ENCODE data around the gene MYOCD.

Gene MYOCD

DNA sequence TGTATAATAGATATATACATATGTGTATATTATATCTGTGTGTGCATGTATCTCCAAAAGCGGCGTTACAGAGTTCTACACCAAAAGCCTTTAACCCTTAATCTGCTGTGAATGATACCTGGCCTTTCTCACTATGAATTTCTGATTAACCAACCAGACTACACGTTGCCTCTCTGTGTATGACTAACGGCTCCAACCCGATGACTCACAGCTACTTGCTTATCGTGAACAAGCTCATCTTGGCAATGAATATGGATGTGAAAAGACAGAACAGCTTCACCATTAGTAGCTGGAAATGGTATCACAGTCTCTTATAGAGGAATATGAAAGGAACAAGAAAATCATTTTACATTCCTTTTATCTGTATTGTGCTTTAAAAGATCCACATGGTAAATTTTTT lies 99.9 kb downstream of the MYOCD start:
- H3K4me3 ChIP-seq (ENCODE audit: low read depth, low read length), result no peak overlapping the region
- TF ChIP-seq, protein P1, sequence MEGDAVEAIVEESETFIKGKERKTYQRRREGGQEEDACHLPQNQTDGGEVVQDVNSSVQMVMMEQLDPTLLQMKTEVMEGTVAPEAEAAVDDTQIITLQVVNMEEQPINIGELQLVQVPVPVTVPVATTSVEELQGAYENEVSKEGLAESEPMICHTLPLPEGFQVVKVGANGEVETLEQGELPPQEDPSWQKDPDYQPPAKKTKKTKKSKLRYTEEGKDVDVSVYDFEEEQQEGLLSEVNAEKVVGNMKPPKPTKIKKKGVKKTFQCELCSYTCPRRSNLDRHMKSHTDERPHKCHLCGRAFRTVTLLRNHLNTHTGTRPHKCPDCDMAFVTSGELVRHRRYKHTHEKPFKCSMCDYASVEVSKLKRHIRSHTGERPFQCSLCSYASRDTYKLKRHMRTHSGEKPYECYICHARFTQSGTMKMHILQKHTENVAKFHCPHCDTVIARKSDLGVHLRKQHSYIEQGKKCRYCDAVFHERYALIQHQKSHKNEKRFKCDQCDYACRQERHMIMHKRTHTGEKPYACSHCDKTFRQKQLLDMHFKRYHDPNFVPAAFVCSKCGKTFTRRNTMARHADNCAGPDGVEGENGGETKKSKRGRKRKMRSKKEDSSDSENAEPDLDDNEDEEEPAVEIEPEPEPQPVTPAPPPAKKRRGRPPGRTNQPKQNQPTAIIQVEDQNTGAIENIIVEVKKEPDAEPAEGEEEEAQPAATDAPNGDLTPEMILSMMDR (IDR thresholded peaks at IDR 0.05; ENCODE audit: low read depth, low read length), result no peak
- in situ Hi-C loops (cut with HindIII; ENCODE audit: low sequenced_read_pairs), result no loop called here
- DNase-seq (ENCODE audit: low read depth, low spot score), result peak; percentile 72

DNA sequence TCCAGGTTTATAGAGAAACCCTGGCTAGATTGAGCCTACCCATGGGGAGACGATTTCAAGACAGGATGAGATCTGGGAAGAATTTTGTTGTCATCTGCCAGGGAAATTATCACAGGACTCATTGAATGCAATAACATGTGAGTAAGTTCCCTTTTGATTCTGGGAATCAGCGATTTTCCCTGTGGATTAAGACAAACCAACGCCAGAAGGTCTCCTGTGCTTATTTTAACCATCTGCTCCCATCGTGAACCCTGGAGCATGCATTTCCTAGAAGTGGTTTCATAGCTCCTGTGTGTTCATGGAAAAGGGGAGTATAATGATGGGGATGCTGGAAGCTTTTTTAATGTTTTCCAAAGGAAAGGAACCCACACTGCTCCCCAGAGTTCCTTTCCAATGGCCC lies 102.6 kb downstream of the MYOCD start:
- H3K4me3 ChIP-seq (ENCODE audit: low read depth, low read length), result no peak overlapping the region
- TF ChIP-seq, protein P1 (IDR thresholded peaks at IDR 0.05; ENCODE audit: low read depth, low read length), result no peak
- DNase-seq (ENCODE audit: low read depth, low spot score), result no peak
- in situ Hi-C loops (cut with HindIII; ENCODE audit: low sequenced_read_pairs), result no loop called here

DNA sequence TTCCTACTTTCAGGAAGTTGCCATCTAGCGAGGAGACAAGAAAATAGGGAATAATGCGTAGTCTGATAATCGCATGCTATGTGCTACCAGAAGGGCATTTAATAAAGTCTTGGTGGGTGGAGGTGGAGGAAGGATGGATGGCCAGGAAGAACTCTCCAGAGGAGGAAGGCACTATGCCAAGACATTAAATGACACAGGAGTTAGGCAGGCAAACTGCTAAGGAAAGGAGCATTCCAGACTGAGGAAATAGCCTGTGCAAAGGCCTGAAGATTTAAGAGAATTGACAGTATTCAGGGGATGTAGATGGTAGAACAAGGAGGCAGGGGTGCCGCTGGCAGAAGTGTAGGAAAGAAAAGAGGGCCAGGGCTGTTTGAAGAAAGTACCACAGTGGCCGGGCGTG lies 104.3 kb downstream of the MYOCD start:
- H3K4me3 ChIP-seq (ENCODE audit: low read depth, low read length), result no peak overlapping the region
- no peak for DNase-seq (ENCODE audit: low read depth, low spot score)
- in situ Hi-C loops (cut with HindIII; ENCODE audit: low sequenced_read_pairs), result no loop called here
- TF ChIP-seq, protein P1 (IDR thresholded peaks at IDR 0.05; ENCODE audit: low read depth, low read length), result no peak

DNA sequence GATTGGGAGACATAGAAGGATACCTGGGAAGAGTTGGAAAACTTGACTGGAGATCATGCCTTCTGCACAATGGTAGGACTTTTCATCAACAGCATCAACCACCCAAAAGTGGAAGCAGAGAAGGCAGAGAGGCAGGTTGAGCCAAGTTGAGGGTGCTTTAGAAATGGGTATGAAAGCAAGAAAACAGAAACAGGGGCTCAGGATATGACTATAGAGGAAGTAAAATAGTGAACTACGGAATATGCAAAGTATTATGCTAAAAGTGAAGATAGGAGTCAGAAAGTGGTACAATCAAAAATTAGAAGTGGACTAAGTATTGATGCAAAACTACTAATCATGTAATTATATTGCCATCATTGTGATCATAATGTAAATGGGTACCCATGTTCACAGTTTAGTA lies 107.5 kb downstream of the MYOCD start:
- DNase-seq (ENCODE audit: low read depth, low spot score), result no peak
- TF ChIP-seq, protein P1 (IDR thresholded peaks at IDR 0.05; ENCODE audit: low read depth, low read length), result no peak
- H3K4me3 ChIP-seq (ENCODE audit: low read depth, low read length), result no peak overlapping the region
- in situ Hi-C loops (cut with HindIII; ENCODE audit: low sequenced_read_pairs), result no loop called here

DNA sequence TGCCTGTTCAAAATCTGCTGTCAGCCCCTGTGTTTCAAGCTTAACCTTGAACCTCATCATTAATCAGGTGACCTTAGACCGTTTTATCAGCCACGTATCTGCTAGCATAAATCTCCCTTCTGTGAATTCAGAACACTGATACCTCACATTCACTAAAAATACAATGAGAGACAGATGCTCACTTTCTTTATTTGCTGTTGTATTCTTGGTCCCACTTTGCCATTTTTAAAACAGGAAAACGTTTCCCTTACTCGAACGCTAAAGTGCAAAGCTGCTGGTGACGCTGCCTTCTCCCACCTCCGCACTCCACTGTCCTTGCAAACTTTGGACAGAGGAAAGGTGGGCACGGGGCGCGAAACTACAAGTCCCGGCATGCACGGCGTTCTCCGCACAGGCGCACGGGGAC lies 123.4 kb downstream of the MYOCD start:
- DNase-seq (ENCODE audit: low read depth, low spot score), result no peak
- peak overlapping the region; percentile 40 for H3K4me3 ChIP-seq (ENCODE audit: low read depth, low read length)
- in situ Hi-C loops (cut with HindIII; ENCODE audit: low sequenced_read_pairs), result no loop called here
- TF ChIP-seq, protein P1 (IDR thresholded peaks at IDR 0.05; ENCODE audit: low read depth, low read length), result no peak

DNA sequence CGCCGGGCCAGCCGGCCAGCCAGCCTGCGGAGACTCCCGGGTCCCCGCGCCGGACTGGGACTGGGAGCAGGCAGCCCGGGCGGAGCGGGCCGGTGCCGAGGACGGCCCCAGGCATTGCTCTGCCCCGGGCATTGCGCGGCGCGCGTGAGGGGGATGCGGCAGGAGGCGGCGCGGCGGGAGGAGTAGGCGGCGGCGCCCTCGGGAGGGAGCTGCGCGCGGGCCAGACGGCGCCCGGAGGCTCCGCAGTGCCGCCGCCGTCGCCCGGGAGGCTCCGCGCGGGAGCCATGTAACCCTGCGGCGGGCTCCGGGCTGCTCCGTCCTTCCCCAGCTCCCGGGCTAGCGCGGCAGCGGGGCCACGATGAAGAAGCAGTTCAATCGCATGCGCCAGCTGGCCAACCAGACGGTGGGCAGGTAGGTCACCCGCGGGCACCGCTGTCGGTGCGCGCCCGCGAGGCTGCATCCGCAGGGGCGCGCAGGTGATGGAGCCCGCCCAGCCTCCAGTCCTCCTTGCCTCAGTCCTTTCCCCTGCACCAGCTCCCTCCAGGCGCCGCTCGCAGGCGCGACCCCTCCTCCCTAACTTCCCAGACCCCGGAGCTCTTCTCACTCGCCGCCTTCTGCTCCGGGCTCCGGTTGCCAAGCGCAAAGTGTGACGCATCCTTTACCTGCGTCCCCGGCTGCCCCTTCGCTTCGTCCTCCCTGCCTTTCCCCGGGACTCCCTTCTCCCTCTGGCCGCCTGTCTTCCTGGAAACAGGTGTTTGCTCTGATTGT lies 124.0 kb downstream of the MYOCD start, which contains the start of gene ARHGAP44:
Gene ARHGAP44, plus strand, starts transcription at position 18 of the 768 bp plus-strand sequence. Its CDS starts 341 bp downstream, at position 359.
- peak within 1 kb of the TSS; percentile 40 for H3K4me3 ChIP-seq (ENCODE audit: low read depth, low read length)
- TF ChIP-seq, protein P1 (IDR thresholded peaks at IDR 0.05; ENCODE audit: low read depth, low read length), result no peak
- DNase-seq (ENCODE audit: low read depth, low spot score), result peak; percentile 49
- in situ Hi-C loops (cut with HindIII; ENCODE audit: low sequenced_read_pairs), result no loop called here

Measured in astrocyte of the spinal cord (primary cell).